Measurements from ENCODE around the gene HOXD12.

The HOXD12 gene

DNA sequence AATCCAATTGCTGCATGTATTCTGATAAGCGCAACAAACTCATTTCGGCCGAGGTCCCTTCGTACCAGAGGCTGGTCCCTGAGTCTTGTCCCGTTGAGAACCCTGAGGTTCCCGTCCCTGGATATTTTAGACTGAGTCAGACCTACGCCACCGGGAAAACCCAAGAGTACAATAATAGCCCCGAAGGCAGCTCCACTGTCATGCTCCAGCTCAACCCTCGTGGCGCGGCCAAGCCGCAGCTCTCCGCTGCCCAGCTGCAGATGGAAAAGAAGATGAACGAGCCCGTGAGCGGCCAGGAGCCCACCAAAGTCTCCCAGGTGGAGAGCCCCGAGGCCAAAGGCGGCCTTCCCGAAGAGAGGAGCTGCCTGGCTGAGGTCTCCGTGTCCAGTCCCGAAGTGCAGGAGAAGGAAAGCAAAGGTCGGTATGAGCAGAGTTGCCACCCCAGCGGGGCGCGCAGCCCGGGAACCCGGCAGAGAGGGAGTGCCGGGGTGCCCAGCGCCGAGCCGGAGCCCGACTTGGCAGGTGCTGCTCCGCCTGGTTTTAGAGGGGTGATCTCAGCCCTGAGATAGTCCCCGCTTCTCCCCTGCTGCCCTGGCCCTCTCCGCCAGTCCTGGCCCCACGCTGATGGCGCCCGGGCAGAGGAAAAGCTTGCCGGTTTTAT is 17.7 kb downstream of the HOXD12 start:
- H3K9ac ChIP-seq (ENCODE audit: low read length in 2 of 2), result no peak overlapping the region

DNA sequence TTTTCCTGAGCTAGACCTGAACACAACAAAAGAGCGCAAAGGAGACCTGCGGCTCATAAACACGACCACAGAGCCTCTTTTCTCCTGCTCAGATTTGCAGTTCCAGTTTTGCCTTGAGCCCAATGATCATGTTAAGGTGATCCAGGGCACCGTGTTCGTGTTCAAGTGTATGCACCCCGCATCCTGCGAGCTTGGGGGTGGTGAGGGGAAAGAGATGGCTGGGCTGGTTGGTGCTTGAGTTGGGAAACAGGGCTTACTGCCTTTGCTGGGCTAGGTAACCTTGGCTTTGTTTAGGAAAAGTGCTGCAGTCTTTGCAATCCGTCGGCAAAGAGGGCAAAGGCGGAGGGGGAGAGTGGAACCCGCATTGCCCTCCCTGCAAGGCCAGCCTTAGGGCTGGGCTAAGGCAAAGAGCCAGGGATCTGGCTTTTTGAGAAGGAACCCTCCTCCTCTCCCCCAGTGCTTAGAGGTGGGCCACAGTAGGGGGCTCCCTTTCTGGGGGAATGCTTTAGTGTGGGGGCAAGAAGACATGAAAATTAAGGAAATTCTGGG is 18.3 kb downstream of the HOXD12 start:
- no peak overlapping the region for H3K9ac ChIP-seq (ENCODE audit: low read length in 2 of 2)
- H3K4me3 ChIP-seq (ENCODE audit: low read length in 2 of 2), result no peak overlapping the region
- H3K36me3 ChIP-seq (ENCODE audit: control insufficient read depth in 2 of 2, insufficient read depth in 2 of 2, low read length in 2 of 2), result no peaks in the 10 kb centered on the region
- H3K27ac ChIP-seq (ENCODE audit: low read length), result no peak overlapping the region
- H3K9me3 ChIP-seq (ENCODE audit: control insufficient read depth in 2 of 2, low read length in 2 of 2), result peaks cover 0 to 4% of the 10 kb centered on the region in 2 donors
- H3K27me3 ChIP-seq (ENCODE audit: control insufficient read depth in 1 of 2, insufficient read depth in 2 of 2, low read length in 2 of 2), result peaks cover 78 to 97% of the 10 kb centered on the region in 2 donors
- peaks cover 6% of the 10 kb centered on the region for H3K4me1 ChIP-seq (ENCODE audit: control insufficient read depth, insufficient read depth, low read length)

More for the DNA sequence above, 17.7 kb downstream of the HOXD12 start:
- Histone ChIP-seq H3K27ac (ENCODE audit: low read length) (no peak overlapping the region), H3K9me3 (ENCODE audit: control insufficient read depth in 2 of 2, low read length in 2 of 2) (peaks cover 2 to 4% of the 10 kb centered on the region in 2 donors), H3K4me1 (ENCODE audit: control insufficient read depth, insufficient read depth, low read length) (peaks cover under 1% of the 10 kb centered on the region), H3K36me3 (ENCODE audit: control insufficient read depth in 2 of 2, insufficient read depth in 2 of 2, low read length in 2 of 2) (no peaks in the 10 kb centered on the region), H3K27me3 (ENCODE audit: control insufficient read depth in 1 of 2, insufficient read depth in 2 of 2, low read length in 2 of 2) (peaks cover 84 to 97% of the 10 kb centered on the region in 2 donors), H3K4me3 (ENCODE audit: low read length in 2 of 2) (no peak overlapping the region)

DNA sequence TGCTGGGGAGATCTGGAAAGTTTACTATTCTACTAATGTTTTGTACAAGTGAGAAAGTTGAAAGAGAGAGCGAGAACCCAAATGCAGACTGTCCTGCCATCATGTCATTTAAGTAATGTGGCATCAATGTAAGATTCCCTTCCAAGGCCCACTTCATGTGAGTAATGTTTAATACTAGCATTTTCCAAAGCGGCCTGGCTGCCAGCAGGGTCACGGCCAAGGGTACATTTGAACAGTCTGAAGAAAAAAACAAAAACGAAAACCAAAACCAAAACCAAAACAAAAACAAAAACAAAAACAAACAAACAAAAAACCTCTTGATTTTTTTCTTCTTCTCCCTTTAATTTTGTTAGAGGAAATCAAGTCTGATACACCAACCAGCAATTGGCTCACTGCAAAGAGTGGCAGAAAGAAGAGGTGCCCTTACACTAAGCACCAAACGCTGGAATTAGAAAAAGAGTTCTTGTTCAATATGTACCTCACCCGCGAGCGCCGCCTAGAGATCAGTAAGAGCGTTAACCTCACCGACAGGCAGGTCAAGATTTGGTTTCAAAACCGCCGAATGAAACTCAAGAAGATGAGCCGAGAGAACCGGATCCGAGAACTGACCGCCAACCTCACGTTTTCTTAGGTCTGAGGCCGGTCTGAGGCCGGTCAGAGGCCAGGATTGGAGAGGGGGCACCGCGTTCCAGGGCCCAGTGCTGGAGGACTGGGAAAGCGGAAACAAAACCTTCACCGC is 19.2 kb downstream of the HOXD12 start:
- H3K36me3 ChIP-seq (ENCODE audit: control insufficient read depth in 2 of 2, insufficient read depth in 2 of 2, low read length in 2 of 2), result no peaks in the 10 kb centered on the region
- no peak overlapping the region for H3K27ac ChIP-seq (ENCODE audit: low read length)
- peaks cover 0 to 4% of the 10 kb centered on the region in 2 donors for H3K9me3 ChIP-seq (ENCODE audit: control insufficient read depth in 2 of 2, low read length in 2 of 2)
- no peak overlapping the region for H3K9ac ChIP-seq (ENCODE audit: low read length in 2 of 2)
- H3K27me3 ChIP-seq (ENCODE audit: control insufficient read depth in 1 of 2, insufficient read depth in 2 of 2, low read length in 2 of 2), result peaks cover 76 to 98% of the 10 kb centered on the region in 2 donors
- H3K4me1 ChIP-seq (ENCODE audit: control insufficient read depth, insufficient read depth, low read length), result peaks cover 14% of the 10 kb centered on the region
- no peak overlapping the region for H3K4me3 ChIP-seq (ENCODE audit: low read length in 2 of 2)

DNA sequence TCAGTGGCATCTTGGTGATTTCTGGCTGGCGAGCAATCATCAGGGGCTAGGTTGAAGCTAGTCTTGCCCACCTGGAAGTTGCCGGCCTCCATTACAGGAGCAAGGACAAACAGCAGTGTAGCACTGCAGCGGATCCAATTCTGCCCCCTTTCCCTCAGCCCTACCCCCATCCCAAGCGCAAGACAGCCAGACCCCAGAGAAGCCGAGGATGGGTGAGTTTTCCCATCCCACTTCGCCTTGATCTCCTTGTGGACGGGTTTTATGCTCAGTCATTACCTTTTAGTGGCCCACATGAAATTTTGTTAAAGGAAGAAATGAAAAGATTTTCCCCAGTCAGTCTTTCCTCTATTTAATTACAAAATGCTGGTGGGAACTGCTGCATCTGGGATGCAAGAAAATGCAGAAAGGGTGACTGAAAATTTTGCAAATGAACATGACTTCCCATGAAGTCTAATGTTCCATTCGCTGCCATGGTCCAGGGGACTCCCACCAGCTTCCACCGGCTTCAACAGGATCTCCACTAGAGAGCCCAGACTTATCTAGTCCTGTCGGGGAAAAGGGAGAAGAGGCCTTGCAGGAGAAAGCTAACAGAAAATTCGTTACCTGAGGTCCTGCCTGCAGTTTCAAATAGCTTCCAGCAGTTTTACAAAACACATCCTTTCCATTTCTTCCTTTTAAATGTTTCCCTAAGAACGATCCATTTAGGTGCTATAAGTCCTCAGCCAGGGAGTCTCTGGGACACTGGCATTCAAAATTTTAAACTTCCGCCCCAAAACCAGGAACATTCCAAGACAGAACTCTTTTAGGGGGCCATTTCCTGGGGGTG is 21.0 kb downstream of the HOXD12 start:
- H3K27me3 ChIP-seq (ENCODE audit: control insufficient read depth in 1 of 2, insufficient read depth in 2 of 2, low read length in 2 of 2), result peaks cover 78 to 98% of the 10 kb centered on the region in 2 donors
- peaks cover 14% of the 10 kb centered on the region for H3K4me1 ChIP-seq (ENCODE audit: control insufficient read depth, insufficient read depth, low read length)
- H3K9me3 ChIP-seq (ENCODE audit: control insufficient read depth in 2 of 2, low read length in 2 of 2), result peaks cover 0 to 4% of the 10 kb centered on the region in 2 donors
- no peak overlapping the region for H3K9ac ChIP-seq (ENCODE audit: low read length in 2 of 2)
- no peaks in the 10 kb centered on the region for H3K36me3 ChIP-seq (ENCODE audit: control insufficient read depth in 2 of 2, insufficient read depth in 2 of 2, low read length in 2 of 2)
- H3K4me3 ChIP-seq (ENCODE audit: low read length in 2 of 2), result no peak overlapping the region
- H3K27ac ChIP-seq (ENCODE audit: low read length), result no peak overlapping the region

DNA sequence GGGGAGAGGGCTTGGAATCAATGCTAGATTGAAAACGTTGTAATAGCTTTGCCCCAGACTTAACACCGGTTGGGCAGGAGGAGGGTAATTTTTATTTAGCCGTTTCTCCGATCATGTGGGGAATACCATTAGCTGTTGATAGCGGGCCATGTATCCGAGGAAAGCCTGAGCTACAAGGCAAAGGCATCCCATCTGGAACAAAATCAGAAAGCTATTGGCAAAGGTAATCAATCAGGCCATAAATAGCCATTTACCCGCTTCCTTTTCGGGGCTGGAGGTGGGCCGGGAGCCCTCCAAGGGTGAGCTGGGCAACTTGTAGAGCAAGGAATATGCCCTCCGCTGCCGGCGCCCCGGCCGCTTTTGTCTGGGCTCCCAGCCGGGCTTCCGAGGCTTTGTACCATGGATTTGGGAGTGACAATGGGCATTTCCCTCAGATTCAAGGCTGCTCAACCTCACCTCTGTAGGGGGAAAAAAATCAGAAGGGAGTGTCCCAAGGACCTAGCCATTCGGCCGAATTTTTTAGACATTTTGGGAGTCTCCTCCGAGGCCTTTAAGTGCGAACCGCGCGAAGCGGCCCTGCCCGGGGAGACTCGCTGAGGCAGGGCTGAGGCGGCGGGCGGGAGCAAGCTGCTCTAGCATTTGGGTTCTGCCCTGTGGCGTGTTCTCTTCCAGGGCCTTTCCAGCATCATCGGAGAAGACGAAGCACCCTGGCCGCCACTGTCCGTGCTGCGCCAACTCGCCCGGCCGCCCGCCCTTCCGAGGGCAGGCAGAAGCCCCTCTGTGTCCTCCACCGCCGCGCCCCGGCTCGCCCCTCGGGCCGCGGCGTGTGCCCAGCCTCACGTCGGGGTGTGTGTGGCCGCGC is 21.8 kb downstream of the HOXD12 start:
- H3K4me1 ChIP-seq (ENCODE audit: control insufficient read depth, insufficient read depth, low read length), result peaks cover 14% of the 10 kb centered on the region
- no peak overlapping the region for H3K9ac ChIP-seq (ENCODE audit: low read length in 2 of 2)
- peak overlapping the region in 1 of 2 donors; percentile 15 for H3K4me3 ChIP-seq (ENCODE audit: low read length in 2 of 2)
- H3K27ac ChIP-seq (ENCODE audit: low read length), result no peak overlapping the region
- H3K27me3 ChIP-seq (ENCODE audit: control insufficient read depth in 1 of 2, insufficient read depth in 2 of 2, low read length in 2 of 2), result peaks cover 78 to 97% of the 10 kb centered on the region in 2 donors
- peaks cover 0 to 4% of the 10 kb centered on the region in 2 donors for H3K9me3 ChIP-seq (ENCODE audit: control insufficient read depth in 2 of 2, low read length in 2 of 2)
- no peaks in the 10 kb centered on the region for H3K36me3 ChIP-seq (ENCODE audit: control insufficient read depth in 2 of 2, insufficient read depth in 2 of 2, low read length in 2 of 2)

DNA sequence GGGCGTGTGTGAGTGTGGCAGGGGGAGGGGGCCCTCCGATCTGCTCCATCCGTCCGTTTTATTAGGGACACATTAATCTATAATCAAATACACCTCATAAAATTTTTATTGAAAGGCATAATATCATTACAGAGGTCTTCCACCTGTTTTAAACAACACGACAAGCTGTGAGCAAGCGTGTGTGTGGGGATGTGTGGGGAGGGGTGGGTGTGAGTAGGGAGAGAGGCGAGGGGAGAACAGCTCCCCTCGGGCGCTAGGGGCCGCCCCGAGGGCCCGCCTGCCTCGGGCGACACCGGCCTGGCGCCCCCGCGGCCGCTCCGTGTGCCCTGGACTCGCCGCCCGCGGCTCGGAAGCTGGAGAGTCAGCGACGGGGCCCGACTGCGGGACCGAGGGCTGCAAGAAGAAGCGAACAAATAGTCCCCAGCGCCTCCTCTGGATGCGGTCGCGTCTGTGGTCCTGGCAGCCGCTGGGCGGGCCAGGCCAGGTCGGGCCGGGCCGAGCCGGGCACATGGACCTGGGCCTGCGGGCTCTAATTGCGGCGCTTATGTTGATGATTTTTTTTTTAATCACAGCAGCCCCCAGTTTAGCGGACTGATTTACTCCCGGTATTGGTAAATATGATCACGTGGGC is 22.6 kb downstream of the HOXD12 start:
- Histone ChIP-seq H3K27ac (ENCODE audit: low read length) (no peak overlapping the region), H3K27me3 (ENCODE audit: control insufficient read depth in 1 of 2, insufficient read depth in 2 of 2, low read length in 2 of 2) (peaks cover 75 to 95% of the 10 kb centered on the region in 2 donors), H3K9me3 (ENCODE audit: control insufficient read depth in 2 of 2, low read length in 2 of 2) (peaks cover 0 to 4% of the 10 kb centered on the region in 2 donors), H3K4me1 (ENCODE audit: control insufficient read depth, insufficient read depth, low read length) (peaks cover 14% of the 10 kb centered on the region), H3K4me3 (ENCODE audit: low read length in 2 of 2) (peak overlapping the region; percentile 21 to 67), H3K9ac (ENCODE audit: low read length in 2 of 2) (no peak overlapping the region), H3K36me3 (ENCODE audit: control insufficient read depth in 2 of 2, insufficient read depth in 2 of 2, low read length in 2 of 2) (no peaks in the 10 kb centered on the region)

DNA sequence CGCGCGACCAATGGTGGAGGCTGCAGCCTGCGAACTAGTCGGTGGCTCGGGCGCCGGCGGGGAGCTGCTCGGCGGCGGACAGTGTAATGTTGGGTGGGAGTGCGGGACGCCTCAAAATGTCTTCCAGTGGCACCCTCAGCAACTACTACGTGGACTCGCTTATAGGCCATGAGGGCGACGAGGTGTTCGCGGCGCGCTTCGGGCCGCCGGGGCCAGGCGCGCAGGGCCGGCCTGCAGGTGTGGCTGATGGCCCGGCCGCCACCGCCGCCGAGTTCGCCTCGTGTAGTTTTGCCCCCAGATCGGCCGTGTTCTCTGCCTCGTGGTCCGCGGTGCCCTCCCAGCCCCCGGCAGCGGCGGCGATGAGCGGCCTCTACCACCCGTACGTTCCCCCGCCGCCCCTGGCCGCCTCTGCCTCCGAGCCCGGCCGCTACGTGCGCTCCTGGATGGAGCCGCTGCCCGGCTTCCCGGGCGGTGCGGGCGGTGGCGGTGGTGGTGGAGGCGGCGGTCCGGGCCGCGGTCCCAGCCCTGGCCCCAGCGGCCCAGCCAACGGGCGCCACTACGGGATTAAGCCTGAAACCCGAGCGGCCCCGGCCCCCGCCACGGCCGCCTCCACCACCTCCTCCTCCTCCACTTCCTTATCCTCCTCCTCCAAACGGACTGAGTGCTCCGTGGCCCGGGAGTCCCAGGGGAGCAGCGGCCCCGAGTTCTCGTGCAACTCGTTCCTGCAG is 23.3 kb downstream of the HOXD12 start, which contains the start of gene HOXD9:
HOXD9 (plus strand) TSS at position 37 of the 728 bp plus-strand sequence; CDS start at position 87, 50 bp downstream.
- Histone ChIP-seq H3K9ac (ENCODE audit: low read length in 2 of 2) (no peak within 1 kb of the TSS), H3K27me3 (ENCODE audit: control insufficient read depth in 1 of 2, insufficient read depth in 2 of 2, low read length in 2 of 2) (peaks cover 71 to 95% of the 10 kb centered on the region in 2 donors), H3K27ac (ENCODE audit: low read length) (no peak within 1 kb of the TSS)

DNA sequence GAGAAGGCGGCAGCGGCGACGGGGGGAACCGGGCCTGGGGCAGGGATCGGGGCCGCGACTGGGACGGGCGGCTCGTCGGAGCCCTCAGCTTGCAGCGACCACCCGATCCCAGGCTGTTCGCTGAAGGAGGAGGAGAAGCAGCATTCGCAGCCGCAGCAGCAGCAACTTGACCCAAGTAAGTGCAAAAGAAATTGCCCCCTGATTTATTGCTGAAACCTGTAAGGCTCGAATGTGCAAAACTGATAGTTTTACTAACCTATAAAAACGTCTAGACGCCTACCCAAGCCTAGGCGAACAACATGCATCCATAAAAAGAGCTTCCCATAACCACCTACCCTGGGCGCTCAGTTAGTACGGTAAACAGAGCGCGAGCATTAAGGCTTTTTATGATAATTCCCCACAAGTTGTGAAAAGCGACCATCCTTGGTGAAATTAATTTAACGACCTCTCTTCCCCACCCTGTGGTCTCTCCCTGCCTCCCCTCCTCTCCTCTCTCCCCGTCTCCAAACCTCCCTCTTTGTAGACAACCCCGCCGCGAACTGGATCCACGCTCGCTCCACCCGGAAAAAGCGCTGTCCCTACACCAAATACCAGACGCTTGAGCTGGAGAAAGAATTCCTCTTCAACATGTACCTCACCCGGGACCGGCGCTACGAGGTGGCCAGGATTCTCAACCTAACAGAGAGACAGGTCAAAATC is 24.0 kb downstream of the HOXD12 start:
- Histone ChIP-seq H3K9ac (ENCODE audit: low read length in 2 of 2) (no peak overlapping the region), H3K27me3 (ENCODE audit: control insufficient read depth in 1 of 2, insufficient read depth in 2 of 2, low read length in 2 of 2) (peaks cover 71 to 95% of the 10 kb centered on the region in 2 donors), H3K27ac (ENCODE audit: low read length) (no peak overlapping the region)

More for the DNA sequence above, 23.3 kb downstream of the HOXD12 start, which contains the start of gene HOXD9:
- Histone ChIP-seq H3K36me3 (ENCODE audit: control insufficient read depth in 2 of 2, insufficient read depth in 2 of 2, low read length in 2 of 2) (no peaks in the 10 kb centered on the region), H3K9me3 (ENCODE audit: control insufficient read depth in 2 of 2, low read length in 2 of 2) (peaks cover 0 to 4% of the 10 kb centered on the region in 2 donors), H3K4me1 (ENCODE audit: control insufficient read depth, insufficient read depth, low read length) (peaks cover 14% of the 10 kb centered on the region), H3K4me3 (ENCODE audit: low read length in 2 of 2) (peak within 1 kb of the TSS; percentile 21 to 67)

More for the DNA sequence above, 24.0 kb downstream of the HOXD12 start:
- Histone ChIP-seq H3K9me3 (ENCODE audit: control insufficient read depth in 2 of 2, low read length in 2 of 2) (peaks cover 0 to 4% of the 10 kb centered on the region in 2 donors), H3K4me1 (ENCODE audit: control insufficient read depth, insufficient read depth, low read length) (peaks cover 14% of the 10 kb centered on the region), H3K4me3 (ENCODE audit: low read length in 2 of 2) (peak overlapping the region; percentile 10 to 67), H3K36me3 (ENCODE audit: control insufficient read depth in 2 of 2, insufficient read depth in 2 of 2, low read length in 2 of 2) (no peaks in the 10 kb centered on the region)
